Stimulated activated effector memory CD8-positive, alpha-beta T cell treated with anti-CD3 and anti-CD28 coated beads, Interleukin-12 subunit alpha, Interleukin-12 subunit beta, amount 100 ng/mL, for 72 hours (primary cell): Measurements from ENCODE around the gene FRMD4A.

Experiments
- ATAC-seq: fragments of 150-1000 bp; cut with Tn5 transposase; 2 replicates; pipeline ENCODE4 v1.10.0; 2021
- DNase-seq, 2 donors: peaks; one replicate each; pipeline ENCODE4 v3.0.0; 2021 to 2022; ENCODE audit warnings: low spot score in 2 of 2
- H3K27ac Mint-ChIP-seq: one replicate; pipeline ENCODE4 v1.8.0; 2022; ENCODE audit warnings: mild to moderate bottlenecking, mixed read lengths
- H3K36me3 Mint-ChIP-seq: one replicate; pipeline ENCODE4 v1.8.0; 2022; ENCODE audit warnings: mild to moderate bottlenecking, mixed read lengths
- H3K4me1 Mint-ChIP-seq: one replicate; pipeline ENCODE4 v1.8.0; 2022; ENCODE audit warnings: mixed read lengths
- H3K4me3 Mint-ChIP-seq: one replicate; pipeline ENCODE4 v1.8.0; 2022; ENCODE audit warnings: mild to moderate bottlenecking, mixed read lengths
- H3K9me3 Mint-ChIP-seq: one replicate; pipeline ENCODE4 v1.8.0; 2022; ENCODE audit warnings: mixed read lengths

Gene FRMD4A

DNA sequence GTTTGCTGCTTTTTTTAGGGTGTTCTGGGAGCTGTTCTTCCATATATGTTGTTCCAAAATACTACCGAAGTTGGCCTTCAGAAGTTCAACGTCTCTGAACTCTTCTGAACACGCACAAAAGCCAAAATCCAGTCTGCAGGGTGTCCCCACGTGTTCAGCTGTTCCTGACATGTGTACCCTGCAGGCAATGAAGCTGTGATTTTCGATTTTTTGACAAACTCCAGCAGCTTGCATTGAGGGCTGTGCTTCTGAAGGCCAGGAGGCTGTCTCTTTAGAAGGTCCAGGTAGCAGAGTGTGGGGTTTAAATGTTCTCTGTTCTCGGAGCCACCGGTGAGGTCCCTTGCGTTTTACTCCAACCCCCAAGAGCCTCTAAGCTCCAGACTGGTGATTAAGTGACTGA, 598.9 kb downstream of the FRMD4A start:
- Mint-ChIP-seq H3K27ac (no peak overlapping the region), H3K36me3 (no peaks in the 10 kb centered on the region), H3K4me1 (no peaks in the 10 kb centered on the region), H3K9me3 (no peaks in the 10 kb centered on the region), H3K4me3 (no peak overlapping the region)
- DNase-seq (no peak), ATAC-seq (no peak)

DNA sequence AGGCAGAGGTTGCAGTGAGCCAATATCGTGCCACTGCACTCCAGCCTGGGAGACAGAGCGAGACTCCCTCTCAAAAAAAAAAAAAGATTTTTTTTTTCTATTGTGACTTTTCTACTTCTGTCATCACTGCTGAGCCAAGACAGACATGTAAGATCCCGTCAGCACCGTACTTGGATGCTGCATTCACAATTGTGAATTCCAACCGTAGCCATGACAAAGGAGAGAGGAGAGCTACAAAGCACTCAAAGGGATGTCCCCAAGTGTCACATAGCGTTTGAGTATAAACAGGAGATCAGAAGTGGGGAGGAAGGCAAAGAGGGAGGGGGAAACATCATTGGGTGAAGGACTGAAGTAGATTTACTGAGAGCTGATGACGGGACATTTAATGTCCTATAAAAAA, 599.8 kb downstream of the FRMD4A start:
- H3K27ac Mint-ChIP-seq, result no peak overlapping the region
- H3K4me1 Mint-ChIP-seq, result no peaks in the 10 kb centered on the region
- no peak for ATAC-seq
- H3K9me3 Mint-ChIP-seq, result no peaks in the 10 kb centered on the region
- H3K4me3 Mint-ChIP-seq, result no peak overlapping the region
- DNase-seq, result no peak
- no peaks in the 10 kb centered on the region for H3K36me3 Mint-ChIP-seq

DNA sequence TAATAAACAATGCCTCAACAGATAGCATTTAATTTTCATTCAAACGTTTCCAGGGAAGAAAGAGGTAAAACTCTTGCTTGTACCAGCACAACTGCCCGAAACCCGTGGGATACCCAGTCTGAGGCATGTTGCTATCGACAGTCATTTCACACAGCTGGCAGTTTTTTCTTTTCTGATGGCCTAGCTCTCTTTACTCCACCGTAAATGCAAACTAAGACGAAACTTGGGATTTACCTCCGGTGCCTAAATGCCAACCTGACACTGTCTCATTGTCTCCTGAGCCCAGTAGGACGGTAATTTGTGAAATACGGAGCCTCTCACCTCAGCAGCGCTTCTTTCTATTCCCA, 600.4 kb downstream of the FRMD4A start:
- no peak for ATAC-seq
- Mint-ChIP-seq H3K4me1 (no peaks in the 10 kb centered on the region), H3K9me3 (no peaks in the 10 kb centered on the region), H3K27ac (no peak overlapping the region), H3K4me3 (no peak overlapping the region), H3K36me3 (no peaks in the 10 kb centered on the region)
- no peak for DNase-seq

DNA sequence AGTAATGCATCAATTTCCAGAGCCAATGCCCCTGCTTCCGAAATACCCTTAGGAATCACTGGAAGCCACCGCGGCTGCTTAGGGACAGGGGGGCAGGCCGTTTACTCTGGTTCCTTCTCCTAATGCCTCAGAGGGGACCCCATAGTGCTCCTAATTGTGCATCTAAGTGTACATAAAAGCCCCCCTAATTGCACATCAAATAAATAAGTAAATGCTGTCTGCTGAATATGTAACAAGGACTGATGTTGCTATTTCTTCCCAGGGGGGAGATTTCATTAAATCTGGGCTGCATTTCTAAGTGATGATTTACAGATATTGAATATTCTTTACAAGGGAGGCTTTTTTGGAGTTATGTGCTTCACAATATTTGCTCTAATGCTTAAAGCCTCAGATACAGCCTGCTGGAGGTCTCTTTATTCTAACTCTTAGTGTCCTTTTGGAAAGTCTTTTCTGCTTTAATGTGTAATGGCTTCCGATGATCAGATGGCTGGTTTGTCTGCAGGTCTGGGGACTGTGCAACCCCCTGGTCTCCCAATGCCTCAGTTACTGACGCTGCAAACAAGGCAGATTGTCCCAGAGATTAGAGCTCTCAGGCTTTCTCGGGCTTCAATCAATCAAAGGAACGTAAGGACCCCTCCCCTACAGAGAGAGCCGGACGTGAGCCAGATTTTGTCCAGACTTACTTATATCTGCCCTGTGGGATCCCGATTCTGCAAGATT, 601.0 kb downstream of the FRMD4A start:
- H3K36me3 Mint-ChIP-seq, result no peaks in the 10 kb centered on the region
- H3K4me1 Mint-ChIP-seq, result no peaks in the 10 kb centered on the region
- H3K9me3 Mint-ChIP-seq, result no peaks in the 10 kb centered on the region
- no peak overlapping the region for H3K27ac Mint-ChIP-seq
- no peak for DNase-seq
- no peak overlapping the region for H3K4me3 Mint-ChIP-seq
- no peak for ATAC-seq

DNA sequence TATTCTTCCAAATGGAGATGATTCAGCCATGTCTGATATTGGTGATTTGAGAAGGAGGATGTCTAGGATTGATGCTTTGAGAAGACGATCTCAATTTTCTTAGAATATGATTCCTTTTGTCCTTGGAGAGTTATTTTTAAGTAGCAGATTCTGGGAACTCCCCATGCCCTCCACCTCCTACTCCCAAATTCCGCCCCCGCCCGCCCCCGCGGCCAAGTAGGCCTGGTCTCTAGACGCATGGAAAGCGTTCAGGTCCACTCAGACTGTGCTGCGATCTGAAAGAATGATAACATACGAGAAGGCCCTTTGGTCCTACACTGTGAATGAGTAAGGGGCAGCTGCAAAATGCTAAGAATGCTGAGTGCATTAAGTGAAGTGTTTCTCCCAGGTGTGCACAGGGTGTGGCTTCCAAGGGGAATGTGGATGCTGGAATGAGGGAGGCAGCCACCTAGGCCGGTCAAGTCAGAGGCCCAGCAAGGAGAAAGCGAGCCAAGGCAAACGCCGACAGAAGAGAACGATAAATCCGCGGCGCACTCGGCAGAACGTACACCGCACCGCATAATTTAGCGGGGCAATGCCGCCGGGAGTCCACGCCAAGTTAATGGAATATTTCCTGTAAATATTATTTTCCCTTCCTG, 601.7 kb downstream of the FRMD4A start:
- H3K4me3 Mint-ChIP-seq, result no peak overlapping the region
- no peaks in the 10 kb centered on the region for H3K9me3 Mint-ChIP-seq
- H3K27ac Mint-ChIP-seq, result no peak overlapping the region
- no peaks in the 10 kb centered on the region for H3K4me1 Mint-ChIP-seq
- H3K36me3 Mint-ChIP-seq, result no peaks in the 10 kb centered on the region
- ATAC-seq, result no peak
- no peak for DNase-seq

DNA sequence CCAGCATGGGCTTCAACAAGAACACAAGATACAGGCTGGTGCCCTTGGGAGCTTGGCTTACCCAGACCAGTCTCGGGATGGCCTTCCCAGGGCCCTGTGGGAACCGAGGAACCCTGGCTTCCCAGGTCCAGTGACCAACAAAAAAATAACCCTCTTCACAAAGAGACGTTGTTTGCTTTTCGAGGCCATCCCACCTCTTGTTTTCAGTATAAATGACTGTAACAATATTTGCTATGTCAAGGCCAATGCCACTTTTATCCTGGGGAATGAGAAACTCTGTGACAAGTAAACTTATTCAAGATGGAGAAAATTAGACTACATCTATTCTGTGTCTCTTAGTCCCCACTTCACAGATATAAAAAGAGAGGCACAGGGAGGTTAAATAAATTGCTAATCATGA, 605.1 kb downstream of the FRMD4A start:
- ATAC-seq (no peak), DNase-seq (no peak)
- Mint-ChIP-seq H3K36me3 (no peaks in the 10 kb centered on the region), H3K9me3 (no peaks in the 10 kb centered on the region), H3K27ac (no peak overlapping the region), H3K4me1 (no peaks in the 10 kb centered on the region), H3K4me3 (no peak overlapping the region)

DNA sequence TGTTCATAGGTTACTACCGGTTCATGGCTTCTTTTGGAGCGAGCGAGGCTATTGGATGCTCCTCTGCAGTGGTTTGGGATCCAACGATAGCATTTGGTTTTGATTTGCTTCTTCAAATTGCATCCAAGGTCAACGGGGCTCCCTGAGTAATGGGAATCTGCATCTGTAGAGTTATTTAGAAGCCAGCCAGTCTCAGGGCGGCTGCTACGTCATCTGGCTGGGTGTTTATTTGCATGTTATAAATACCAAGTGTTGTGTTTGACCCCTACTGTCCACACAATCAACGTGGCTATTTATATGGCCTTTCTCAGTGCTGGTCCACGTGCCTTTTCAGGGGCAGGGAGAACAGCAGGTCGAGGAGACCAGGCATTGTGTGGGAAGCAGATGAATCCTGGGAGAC, 606.2 kb downstream of the FRMD4A start:
- no peak for ATAC-seq
- no peak overlapping the region for H3K4me3 Mint-ChIP-seq

DNA sequence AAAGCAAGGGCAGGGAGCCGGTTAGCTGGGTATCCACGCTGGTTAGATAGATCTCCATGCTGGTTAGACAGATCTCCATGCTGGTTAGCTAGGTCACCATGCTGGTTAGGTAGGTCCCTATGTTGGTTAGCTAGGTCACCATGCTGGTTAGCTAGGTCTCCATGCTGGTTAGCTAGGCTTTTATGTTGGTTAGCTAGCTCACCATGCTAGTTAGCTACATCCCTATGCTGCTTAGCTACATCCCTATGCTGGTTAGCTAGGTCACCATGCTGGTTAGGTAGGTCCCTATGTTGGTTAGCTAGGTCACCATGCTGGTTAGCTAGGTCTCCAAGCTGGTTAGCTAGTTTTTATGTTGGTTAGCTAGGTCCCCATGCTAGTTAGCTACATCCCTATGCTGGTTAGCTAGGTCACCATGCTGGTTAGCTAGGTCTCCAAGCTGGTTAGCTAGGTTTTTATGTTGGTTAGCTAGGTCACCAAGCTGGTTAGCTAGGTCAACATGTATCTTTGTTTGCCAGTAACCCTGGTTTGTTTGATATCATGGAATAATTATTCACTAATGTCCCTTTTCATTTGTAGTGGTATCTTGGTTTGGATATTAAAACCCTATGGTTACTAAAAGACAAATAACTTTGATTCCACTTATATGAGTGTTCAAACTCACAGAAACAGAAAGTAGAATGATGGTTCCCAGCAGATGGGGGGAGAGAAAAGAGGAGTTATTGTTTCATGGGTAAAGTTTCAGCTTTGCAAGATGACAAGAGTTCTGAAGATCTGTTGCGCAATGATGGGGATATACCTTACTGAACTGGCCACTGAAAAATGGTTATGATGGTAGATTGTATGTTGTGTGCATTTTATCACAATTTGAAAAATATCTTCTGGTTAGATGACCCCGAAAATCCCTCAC, 607.7 kb downstream of the FRMD4A start:
- DNase-seq (no peak), ATAC-seq (no peak)
- Mint-ChIP-seq H3K9me3 (no peaks in the 10 kb centered on the region), H3K4me1 (no peaks in the 10 kb centered on the region), H3K27ac (no peak overlapping the region), H3K4me3 (no peak overlapping the region), H3K36me3 (no peaks in the 10 kb centered on the region)

More for the DNA sequence above, 606.2 kb downstream of the FRMD4A start:
- no peaks in the 10 kb centered on the region for H3K4me1 Mint-ChIP-seq
- no peak for DNase-seq
- H3K36me3 Mint-ChIP-seq, result no peaks in the 10 kb centered on the region
- no peak overlapping the region for H3K27ac Mint-ChIP-seq
- H3K9me3 Mint-ChIP-seq, result no peaks in the 10 kb centered on the region

DNA sequence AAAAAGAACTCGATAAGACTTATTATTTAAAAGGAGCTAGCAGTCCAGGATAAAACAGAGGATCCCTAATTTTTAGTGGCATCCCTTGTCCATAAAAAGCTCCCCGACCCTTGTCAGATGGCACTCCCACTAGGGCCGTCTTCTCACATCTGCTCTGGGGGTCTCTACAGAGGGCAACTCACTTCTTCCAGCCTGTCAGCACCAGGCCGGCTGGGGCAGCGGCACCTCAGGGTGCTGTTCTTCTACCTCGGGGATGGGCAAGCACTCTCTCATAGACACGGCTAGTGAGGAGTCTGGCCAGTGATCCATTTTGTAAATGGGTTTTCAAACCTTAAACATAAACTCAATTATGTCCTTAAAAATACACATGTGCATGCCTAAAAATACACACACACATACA, 609.2 kb downstream of the FRMD4A start:
- DNase-seq, result no peak
- Mint-ChIP-seq H3K9me3 (no peaks in the 10 kb centered on the region), H3K4me3 (no peak overlapping the region), H3K36me3 (no peaks in the 10 kb centered on the region), H3K27ac (no peak overlapping the region), H3K4me1 (no peaks in the 10 kb centered on the region)
- ATAC-seq, result no peak

DNA sequence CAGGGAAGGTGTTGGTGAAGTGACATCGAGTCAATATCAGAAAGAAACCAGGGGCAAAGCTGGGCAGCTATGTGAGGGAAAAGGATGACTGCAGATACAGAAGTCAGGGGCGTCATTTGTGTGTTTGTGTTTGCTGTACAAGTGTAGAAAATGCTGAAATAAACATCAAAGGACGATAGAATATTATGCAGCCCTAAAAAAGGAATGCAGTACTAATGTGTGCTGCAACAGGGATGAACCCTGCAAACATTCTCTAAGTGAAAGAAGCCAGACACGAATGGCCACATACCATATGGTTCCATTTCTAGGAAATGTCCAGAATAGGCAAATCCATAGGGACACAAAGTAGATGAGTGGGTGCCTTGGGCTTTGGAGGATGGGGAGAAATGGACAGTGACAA, 610.0 kb downstream of the FRMD4A start:
- no peak for DNase-seq
- Mint-ChIP-seq H3K4me1 (no peaks in the 10 kb centered on the region), H3K4me3 (no peak overlapping the region), H3K27ac (no peak overlapping the region), H3K9me3 (no peaks in the 10 kb centered on the region), H3K36me3 (no peaks in the 10 kb centered on the region)
- no peak for ATAC-seq

DNA sequence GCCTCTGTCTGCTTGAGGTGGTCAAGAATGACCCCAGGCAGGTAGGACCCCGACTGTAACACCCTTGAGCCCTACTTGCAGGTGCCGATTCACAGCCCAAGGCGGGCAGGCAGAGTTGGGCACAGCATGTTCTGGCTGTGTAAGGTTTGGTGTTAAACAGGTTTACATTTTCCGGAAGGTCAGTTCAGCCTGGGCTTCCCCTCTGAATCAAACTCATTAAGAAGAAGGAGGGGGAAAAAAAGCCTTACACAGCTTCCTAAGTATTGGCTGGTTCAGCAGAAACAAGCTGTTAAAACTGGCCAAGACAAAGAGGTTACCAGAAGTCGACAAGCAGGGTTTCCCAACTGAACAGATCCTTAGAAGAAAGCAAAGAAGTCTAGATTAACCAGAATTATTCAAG, 611.3 kb downstream of the FRMD4A start:
- no peak for ATAC-seq
- no peaks in the 10 kb centered on the region for H3K9me3 Mint-ChIP-seq

DNA sequence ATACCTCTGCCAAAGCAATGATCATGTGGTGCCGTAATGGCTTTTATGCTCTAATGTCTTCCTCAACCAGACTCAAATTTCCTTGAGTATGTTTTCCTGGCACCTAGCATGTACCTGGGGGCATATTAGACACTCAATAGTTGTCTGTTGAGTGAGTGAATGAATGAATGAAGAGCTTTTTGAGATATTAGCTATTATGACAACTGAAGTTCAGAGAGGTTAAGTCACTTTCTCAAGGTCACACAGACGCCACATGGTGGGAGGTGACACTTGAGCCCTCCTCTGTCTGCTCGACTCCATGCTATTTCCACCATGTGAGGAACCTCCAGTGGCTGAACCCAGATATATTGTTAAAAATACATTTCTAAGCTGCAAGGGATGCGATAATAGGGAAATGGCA, 611.9 kb downstream of the FRMD4A start:
- Mint-ChIP-seq H3K36me3 (no peaks in the 10 kb centered on the region), H3K9me3 (no peaks in the 10 kb centered on the region), H3K4me1 (no peaks in the 10 kb centered on the region), H3K27ac (no peak overlapping the region), H3K4me3 (no peak overlapping the region)
- ATAC-seq, result no peak
- DNase-seq, result no peak

More for the DNA sequence above, 611.3 kb downstream of the FRMD4A start:
- DNase-seq, result no peak
- Mint-ChIP-seq H3K27ac (no peak overlapping the region), H3K4me1 (no peaks in the 10 kb centered on the region), H3K4me3 (no peak overlapping the region), H3K36me3 (no peaks in the 10 kb centered on the region)

DNA sequence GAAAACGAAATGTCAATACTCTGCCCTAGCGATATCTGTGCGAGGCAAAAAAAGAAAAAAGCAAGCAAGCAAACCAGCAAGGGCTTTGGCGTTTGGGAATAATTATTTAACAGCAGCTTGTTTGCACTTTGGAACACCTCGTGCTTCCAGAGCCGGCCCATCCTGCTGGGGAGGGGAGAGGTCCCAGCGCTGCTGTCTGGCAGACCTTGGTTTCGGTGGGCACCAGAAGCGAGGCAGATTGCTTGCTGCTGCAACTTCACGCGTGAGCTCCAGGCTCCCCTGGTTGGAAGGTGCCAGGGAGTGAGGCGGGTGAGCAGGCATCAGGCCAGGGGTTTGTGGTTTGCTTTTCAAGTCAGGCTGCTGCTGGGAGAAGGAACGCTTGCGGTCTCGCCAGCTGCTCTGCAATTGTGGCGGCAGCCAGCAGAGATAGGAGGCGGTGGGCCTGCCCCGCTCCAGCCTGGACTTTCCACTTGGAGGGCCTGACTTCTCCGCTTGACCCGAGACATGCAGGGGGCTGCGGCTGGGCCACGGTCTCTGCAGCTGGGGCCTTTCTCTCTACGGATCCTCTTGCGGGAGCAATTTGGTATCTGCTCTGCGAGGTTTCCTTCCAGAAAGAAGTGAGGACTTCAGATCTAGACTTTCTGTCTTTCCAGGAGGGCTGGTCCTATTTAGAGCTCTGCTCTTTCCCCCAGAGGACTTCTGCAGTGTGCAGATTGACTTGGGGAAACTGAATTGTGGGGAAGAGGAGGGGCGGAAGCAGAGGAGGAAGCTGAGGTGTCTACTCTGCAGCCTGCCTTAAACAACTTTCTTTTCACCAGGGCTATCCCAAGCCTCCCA, 612.6 kb downstream of the FRMD4A start:
- peak; percentile 57 for ATAC-seq

DNA sequence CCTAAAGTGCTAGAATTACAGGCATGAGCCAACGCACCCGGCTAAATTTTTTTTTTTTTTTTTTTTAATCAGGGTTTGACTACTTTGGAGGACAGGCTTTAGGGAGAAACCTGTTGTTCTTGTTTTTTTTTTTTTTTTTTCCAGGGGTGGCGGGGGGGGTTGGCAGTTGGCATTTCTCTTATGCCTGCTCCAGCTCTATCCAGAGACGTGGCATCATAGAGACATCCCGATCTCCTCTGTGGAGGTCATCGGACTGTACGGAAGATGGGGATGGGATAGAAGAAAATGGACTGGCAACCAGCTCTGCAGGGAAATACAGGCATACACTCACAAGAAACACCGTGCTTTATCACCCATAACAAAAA, 613.2 kb downstream of the FRMD4A start:
- Mint-ChIP-seq H3K4me3 (peak overlapping the region; percentile 22), H3K4me1 (peaks cover 9% of the 10 kb centered on the region)

More for the DNA sequence above, 612.6 kb downstream of the FRMD4A start:
- H3K36me3 Mint-ChIP-seq, result no peaks in the 10 kb centered on the region
- no peak overlapping the region for H3K27ac Mint-ChIP-seq
- H3K4me1 Mint-ChIP-seq, result peaks cover 3% of the 10 kb centered on the region
- DNase-seq, result no peak
- H3K9me3 Mint-ChIP-seq, result no peaks in the 10 kb centered on the region
- H3K4me3 Mint-ChIP-seq, result peak overlapping the region; percentile 22

More for the DNA sequence above, 613.2 kb downstream of the FRMD4A start:
- Mint-ChIP-seq H3K9me3 (no peaks in the 10 kb centered on the region), H3K27ac (no peak overlapping the region), H3K36me3 (no peaks in the 10 kb centered on the region)
- ATAC-seq, result no peak
- no peak for DNase-seq
